GM12892 (cell line): Measurements from ENCODE around the gene PEAR1. TPM values are rescaled to one million over a fixed set of nuclear protein-coding genes. Genes with fewer than 3 reads are reported as not detected.
A peak's percentile ranks its signal among the peaks of the same experiment; 100 is the strongest.

Source experiments
- DNase-seq: peaks from one replicate; pipeline ENCODE4 v3.0.0; 2011; ENCODE audit not compliant: insufficient read length
- FAIRE-seq: peaks from 2 replicates; lab custom pipeline; 2011; peaks lifted over from hg19 to GRCh38; lab: Jason Lieb, UNC
- POLR2A ChIP-seq: IDR thresholded peaks from 2 replicates; pipeline ENCODE4 v1.6.1; 2011; ENCODE audit warnings: low read depth, low read length, control low read depth
- POLR2AphosphoS5 ChIP-seq: IDR thresholded peaks from 2 replicates; pipeline ENCODE4 v1.6.1; 2011; ENCODE audit warnings: low read depth, low read length, control low read depth
- TAF1 ChIP-seq: IDR thresholded peaks from 2 replicates; pipeline ENCODE4 v1.6.1; 2011; ENCODE audit warnings: low read depth, mild to moderate bottlenecking, control low read depth, low read length, borderline replicate concordance
- polyA plus RNA-seq: library from polyadenylated mRNA; unstranded; fragments of >200 nt; gene quantifications from one replicate; pipeline ENCODE4 v1.2.1, GENCODE V29; 2012; ENCODE audit warnings: missing spikeins, inconsistent platforms; ENCODE audit not compliant: missing spikeins

Gene PEAR1
- not detected for polyA plus RNA-seq

- no peak for FAIRE-seq
- no peak for DNase-seq
- TF ChIP-seq POLR2A (no peak), TAF1 (no peak), POLR2AphosphoS5 (no peak)
These were observed at the start of gene PEAR1 for GRCh38 chr1:156893048-156893953. Gene PEAR1, plus strand, starts transcription at chr1:156893718. Its CDS starts 10,209 bp downstream, at chr1:156903927.

- TF ChIP-seq POLR2A: no peak
- no peak for TF ChIP-seq POLR2AphosphoS5
These were observed 49.4 kb upstream of the PEAR1 start for GRCh38 chr1:156844102-156844501.

GRCh38 chr1:156844638-156845037 lies 48.9 kb upstream of the PEAR1 start:
- DNase-seq (no peak), FAIRE-seq (peak; percentile 9)
- TF ChIP-seq POLR2A: no peak
- no peak for TF ChIP-seq TAF1
- TF ChIP-seq POLR2AphosphoS5: no peak

More at GRCh38 chr1:156844102-156844501, 49.4 kb upstream of the PEAR1 start:
- DNase-seq: no peak
- FAIRE-seq: no peak

- TF ChIP-seq POLR2AphosphoS5 (no peak), TAF1 (no peak), POLR2A (no peak)
- no peak for FAIRE-seq
- no peak for DNase-seq
These were observed 48.2 kb upstream of the PEAR1 start for GRCh38 chr1:156845055-156845952.

GRCh38 chr1:156845953-156846545 lies 47.5 kb upstream of the PEAR1 start:
- FAIRE-seq (no peak), DNase-seq (no peak)
- TF ChIP-seq POLR2A (no peak), TAF1 (no peak), POLR2AphosphoS5 (no peak)

- no peak for DNase-seq
- no peak for FAIRE-seq
These were observed 46.9 kb upstream of the PEAR1 start for GRCh38 chr1:156846643-156847042.

GRCh38 chr1:156847591-156848460 lies 45.7 kb upstream of the PEAR1 start:
- TF ChIP-seq POLR2AphosphoS5 (no peak), POLR2A (no peak), TAF1 (no peak)
- FAIRE-seq: no peak
- no peak for DNase-seq

More at GRCh38 chr1:156846643-156847042, 46.9 kb upstream of the PEAR1 start:
- no peak for TF ChIP-seq TAF1
- TF ChIP-seq POLR2A: no peak
- no peak for TF ChIP-seq POLR2AphosphoS5

- FAIRE-seq (no peak), DNase-seq (no peak)
- TF ChIP-seq POLR2AphosphoS5 (no peak), POLR2A (no peak), TAF1 (no peak)
These were observed 44.9 kb upstream of the PEAR1 start for GRCh38 chr1:156848461-156849150.

GRCh38 chr1:156849151-156849496 lies 44.4 kb upstream of the PEAR1 start:
- FAIRE-seq (no peak), DNase-seq (no peak)

GRCh38 chr1:156851779-156852417 lies 41.6 kb upstream of the PEAR1 start:
- no peak for DNase-seq
- FAIRE-seq: no peak
- TF ChIP-seq POLR2A (no peak), POLR2AphosphoS5 (no peak), TAF1 (no peak)

More at GRCh38 chr1:156849151-156849496, 44.4 kb upstream of the PEAR1 start:
- no peak for TF ChIP-seq TAF1
- no peak for TF ChIP-seq POLR2AphosphoS5
- no peak for TF ChIP-seq POLR2A
